Liver (tissue), 9 donors: Measurements from ENCODE around the gene EML3. TPM values are rescaled to one million over a fixed set of nuclear protein-coding genes. Genes with fewer than 3 reads are reported as not detected.
A peak's percentile ranks its signal among the peaks of the same experiment; 100 is the strongest.

Source experiments
- DNase-seq: peaks from one replicate; pipeline ENCODE4 v3.0.0-alpha.2; 2017; ENCODE audit warnings: low spot score
- H3K27ac ChIP-seq, 2 donors: one replicate each; pipeline ENCODE4 v1.7.0; 2013; ENCODE audit warnings: inconsistent platforms in 2 of 2, low read length in 2 of 2, control low read depth in 1 of 2, low read depth in 1 of 2, mild to moderate bottlenecking in 1 of 2
- H3K27me3 ChIP-seq, 4 donors: one replicate each; pipeline versions ENCODE4 v1.6.1 to v1.7.0; 2013; ENCODE audit warnings: low read length in 3 of 4, inconsistent platforms in 1 of 4, mild to moderate bottlenecking in 1 of 4, moderate library complexity in 1 of 4; ENCODE audit not compliant: control insufficient read depth in 4 of 4, insufficient read depth in 4 of 4
- H3K36me3 ChIP-seq, 4 donors: one replicate each; pipeline versions ENCODE4 v1.6.1 to v1.7.0; 2013; ENCODE audit warnings: low read length in 3 of 4, mild to moderate bottlenecking in 3 of 4, low read depth in 1 of 4, moderate library complexity in 1 of 4; ENCODE audit not compliant: control insufficient read depth in 4 of 4, insufficient read depth in 3 of 4
- H3K4me1 ChIP-seq, 4 donors: one replicate each; pipeline versions ENCODE4 v1.6.1 to v1.7.0; 2013; ENCODE audit warnings: low read length in 3 of 4, mild to moderate bottlenecking in 3 of 4, moderate library complexity in 1 of 4; ENCODE audit not compliant: control insufficient read depth in 4 of 4, insufficient read depth in 4 of 4
- H3K4me3 ChIP-seq, 3 donors: one replicate each; pipeline versions ENCODE4 v1.6.1 to v1.7.0; 2013; ENCODE audit warnings: low read length in 3 of 3, control low read depth in 1 of 3, low read depth in 1 of 3, mild to moderate bottlenecking in 1 of 3
- H3K9ac ChIP-seq, 2 donors: one replicate each; pipeline ENCODE4 v1.7.0; 2013; ENCODE audit warnings: low read length in 2 of 2, mild to moderate bottlenecking in 2 of 2, moderate library complexity in 2 of 2, control low read depth in 1 of 2, low read depth in 1 of 2
- H3K9me3 ChIP-seq, 4 donors: one replicate each; pipeline versions ENCODE4 v1.6.1 to v1.7.0; 2013; ENCODE audit warnings: low read length in 3 of 4; ENCODE audit not compliant: control insufficient read depth in 4 of 4
- CTCF ChIP-seq: fragments of 150-350 bp; IDR thresholded peaks from 2 replicates; pipeline ENCODE4 v1.5.1; 2017; ENCODE audit warnings: improper control_type of control experiment, low read depth, low read length; ENCODE audit not compliant: missing input control
- EGR1 ChIP-seq, 2 donors: IDR thresholded peaks; 2 replicates each; pipeline ENCODE4 v1.6.1; 2016 to 2018; ENCODE audit warnings: antibody characterized with exemption in 2 of 2, low read depth in 2 of 2
- FOXA2 ChIP-seq: IDR thresholded peaks from 2 replicates; pipeline ENCODE4 v1.6.1; 2016; ENCODE audit warnings: antibody characterized with exemption
- GABPA ChIP-seq, 2 donors: IDR thresholded peaks in 1 of 2; conservative IDR thresholded peaks in 1 of 2; 2 replicates each; pipeline ENCODE4 v1.6.1; 2016; ENCODE audit warnings: antibody characterized with exemption in 2 of 2, mild to moderate bottlenecking in 1 of 2, moderate library complexity in 1 of 2
- HNF4A ChIP-seq, 2 donors: conservative IDR thresholded peaks; 2 replicates each; pipeline ENCODE4 v1.6.1; 2016; ENCODE audit warnings: antibody characterized with exemption in 2 of 2, mild to moderate bottlenecking in 2 of 2
- JUND ChIP-seq, 2 donors: IDR thresholded peaks; 2 replicates each; pipeline ENCODE4 v1.6.1; 2016; ENCODE audit warnings: antibody characterized with exemption in 2 of 2
- MAX ChIP-seq: IDR thresholded peaks from 2 replicates; pipeline ENCODE4 v1.6.1; 2016; ENCODE audit warnings: antibody characterized with exemption
- NR2F2 ChIP-seq: IDR thresholded peaks from 2 replicates; pipeline ENCODE4 v1.6.1; 2016; ENCODE audit warnings: antibody characterized with exemption
- RAD21 ChIP-seq, 2 donors: IDR thresholded peaks; 2 replicates each; pipeline ENCODE4 v1.6.1; 2016; ENCODE audit warnings: antibody characterized with exemption in 2 of 2, mild to moderate bottlenecking in 2 of 2
- RXRA ChIP-seq, 2 donors: IDR thresholded peaks; 2 replicates each; pipeline ENCODE4 v1.6.1; 2017 to 2018; ENCODE audit warnings: antibody characterized with exemption in 2 of 2, mild to moderate bottlenecking in 1 of 2
- SP1 ChIP-seq: IDR thresholded peaks from 2 replicates; pipeline ENCODE4 v1.6.1; 2018; ENCODE audit warnings: antibody characterized with exemption, mild to moderate bottlenecking
- TAF1 ChIP-seq: conservative IDR thresholded peaks from 2 replicates; pipeline ENCODE4 v1.6.1; 2016; ENCODE audit warnings: antibody characterized with exemption, mild to moderate bottlenecking
- YY1 ChIP-seq: IDR thresholded peaks from 2 replicates; pipeline ENCODE4 v1.6.1; 2016; ENCODE audit warnings: antibody characterized with exemption, mild to moderate bottlenecking
- ZBTB33 ChIP-seq: IDR thresholded peaks from 2 replicates; pipeline ENCODE4 v1.6.1; 2016; ENCODE audit warnings: antibody characterized with exemption
- WGBS: extraction: QIAGEN DNeasy Blood & Tissue Kit; methylation state at CpG from one replicate; pipeline ENCODE4 v1.1.7; 2013; 5-methylcytosine and 5-hydroxymethylcytosine counted together
- polyA plus RNA-seq, 2 donors: library from polyadenylated mRNA; stranded (reverse) in 1 of 2; unstranded in 1 of 2; fragments of 200-250 nt in 1 of 2; fragments of >200 nt in 1 of 2; fragmentation: Nextera tagmentation in 1 of 2; extraction: Ambion mirVana in 1 of 2; gene quantifications; one replicate each; pipeline versions ENCODE4 v1.2.1 to v1.2.3, GENCODE V29; 2013 to 2015
- total RNA-seq, 2 donors: library from RNA; depleted of rRNA; stranded (reverse); fragments of >200 nt; gene quantifications; one replicate each; pipeline ENCODE4 v1.2.3, GENCODE V29; 2014
- TF ChIP-seq, protein P1 (sequence below): IDR thresholded peaks from 2 replicates; pipeline ENCODE4 v1.6.1; 2016; ENCODE audit warnings: antibody characterized with exemption
- donor health status: healthy.
- donor health status: healthy.
- donor health status: healthy.
- donor health status: healthy.
- donor health status: healthy.

Gene EML3
- total and polyA plus RNA-seq, 4 donors: 6.0 to 19.3 (median 13.6) TPM

- Histone ChIP-seq H3K36me3 (peaks cover 7 to 42% (median 34%) of the 10 kb centered on the region in 4 donors), H3K27ac (no peak overlapping the region), H3K4me1 (peaks cover 2 to 38% (median 32%) of the 10 kb centered on the region in 4 donors), H3K27me3 (no peaks in the 10 kb centered on the region), H3K4me3 (no peak overlapping the region), H3K9me3 (no peaks in the 10 kb centered on the region), H3K9ac (no peak overlapping the region)
- WGBS: 83% methylated on average over 1 of the region's 1 CpG
- TF ChIP-seq, protein P1, sequence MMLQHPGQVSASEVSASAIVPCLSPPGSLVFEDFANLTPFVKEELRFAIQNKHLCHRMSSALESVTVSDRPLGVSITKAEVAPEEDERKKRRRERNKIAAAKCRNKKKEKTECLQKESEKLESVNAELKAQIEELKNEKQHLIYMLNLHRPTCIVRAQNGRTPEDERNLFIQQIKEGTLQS: no peak
- TF ChIP-seq SP1 (no peak), RXRA (IDR thresholded peaks at IDR 0.05) (no peak), CTCF (no peak), YY1 (no peak), HNF4A (conservative IDR thresholded peaks at IDR 0.05) (no peak), TAF1 (no peak), NR2F2 (no peak), RAD21 (IDR thresholded peaks at IDR 0.05) (no peak), GABPA (IDR thresholded peaks at IDR 0.05 in 1 of 2, conservative IDR thresholded peaks at IDR 0.05 in 1 of 2) (no peak), MAX (no peak), EGR1 (IDR thresholded peaks at IDR 0.05; ENCODE audit: low read depth in 2 of 2) (no peak), ZBTB33 (no peak), JUND (IDR thresholded peaks at IDR 0.05) (no peak)
- DNase-seq: no peak
These were observed 43.0 kb downstream of the EML3 start for GRCh38 chr11:62569611-62570010.

DNA sequence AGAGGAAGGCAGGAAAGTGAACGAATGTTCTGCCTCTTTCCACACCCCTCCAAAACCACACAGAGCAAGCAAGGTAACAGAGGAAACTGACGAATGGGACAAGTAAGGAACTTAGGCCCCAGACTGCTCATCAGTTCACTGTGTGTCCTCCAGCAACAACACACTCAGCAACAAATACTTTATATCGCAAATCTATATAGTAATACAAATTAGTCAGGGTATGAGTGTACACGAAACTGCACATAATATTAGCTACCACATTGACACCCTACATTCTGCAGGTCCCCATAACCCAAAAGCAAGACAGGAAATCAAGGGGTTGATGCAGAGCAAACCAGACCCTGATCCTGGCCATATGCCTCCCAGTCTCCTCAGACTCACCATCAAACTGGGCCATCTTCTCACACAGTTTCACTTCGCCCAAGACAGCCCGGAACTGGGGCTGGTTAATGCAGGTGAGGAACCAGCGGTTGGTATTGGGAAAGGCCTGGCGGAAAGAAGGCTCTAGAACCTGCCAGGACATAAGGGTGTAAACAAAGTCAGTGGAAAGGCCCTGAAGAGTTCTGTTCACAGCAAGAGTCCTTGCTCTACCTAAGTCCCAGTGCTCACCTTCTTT, 45.4 kb downstream of the EML3 start:
- WGBS: 79% methylated on average over 8 of the region's 8 CpGs
- H3K9ac ChIP-seq: peak overlapping the region in 1 of 2 donors; percentile 16

More for the DNA sequence above, 45.4 kb downstream of the EML3 start:
- Histone ChIP-seq H3K4me3 (no peak overlapping the region), H3K27ac (peak overlapping the region in 1 of 2 donors; percentile 3), H3K36me3 (peaks cover 13 to 50% (median 41%) of the 10 kb centered on the region in 4 donors), H3K4me1 (peaks cover 1 to 31% (median 21%) of the 10 kb centered on the region in 4 donors), H3K27me3 (no peaks in the 10 kb centered on the region), H3K9me3 (no peaks in the 10 kb centered on the region)
- TF ChIP-seq TAF1: no peak
- TF ChIP-seq YY1: no peak
- no peak for TF ChIP-seq NR2F2
- no peak for TF ChIP-seq FOXA2
- TF ChIP-seq RAD21 (IDR thresholded peaks at IDR 0.05): no peak
- no peak for TF ChIP-seq JUND (IDR thresholded peaks at IDR 0.05)
- no peak for DNase-seq
